H9 (cell line): Measurements from ENCODE around the gene SLC25A42. TPM values are rescaled to one million over a fixed set of nuclear protein-coding genes. Genes with fewer than 3 reads are reported as not detected.

Experiments used
- DNase-seq: peaks from one replicate; pipeline ENCODE4 v3.0.0-alpha.2; 2017
- H2AFZ ChIP-seq: one replicate; pipeline ENCODE4 v1.6.1; 2013; ENCODE audit warnings: mild to moderate bottlenecking, low read length, control low read depth, moderate library complexity
- H2AK5ac ChIP-seq: 2 replicates; pipeline ENCODE4 v1.6.1; 2013; ENCODE audit warnings: low read length, control low read depth, mixed read lengths; ENCODE audit not compliant: insufficient read length
- H2BK120ac ChIP-seq: one replicate; pipeline ENCODE4 v1.6.1; 2013; ENCODE audit warnings: low read depth, mild to moderate bottlenecking, low read length, control low read depth, inconsistent platforms; ENCODE audit not compliant: poor library complexity, severe bottlenecking
- H2BK12ac ChIP-seq: 2 replicates; pipeline ENCODE4 v1.6.1; 2013; ENCODE audit warnings: low read length, control low read depth, mixed read lengths, low read depth; ENCODE audit not compliant: insufficient read length
- H2BK15ac ChIP-seq: 2 replicates; pipeline ENCODE4 v1.6.1; 2013; ENCODE audit warnings: low read depth, low read length, control low read depth
- H2BK20ac ChIP-seq: one replicate; pipeline ENCODE4 v1.6.1; 2013; ENCODE audit warnings: low read depth, mild to moderate bottlenecking, low read length, control low read depth, inconsistent platforms; ENCODE audit not compliant: poor library complexity, severe bottlenecking
- H2BK5ac ChIP-seq: 2 replicates; pipeline ENCODE4 v1.6.1; 2013; ENCODE audit warnings: low read length, control low read depth, mixed read lengths; ENCODE audit not compliant: insufficient read length
- H3K14ac ChIP-seq: 2 replicates; pipeline ENCODE4 v1.6.1; 2013; ENCODE audit warnings: low read length, control low read depth; ENCODE audit not compliant: insufficient read depth
- H3K18ac ChIP-seq: 2 replicates; pipeline ENCODE4 v1.6.1; 2013; ENCODE audit warnings: low read depth, mild to moderate bottlenecking, mixed read lengths, low read length, control low read depth; ENCODE audit not compliant: insufficient read length
- H3K23ac ChIP-seq: 2 replicates; pipeline ENCODE4 v1.6.1; 2013; ENCODE audit warnings: low read length, control low read depth, mixed read lengths, low read depth; ENCODE audit not compliant: insufficient read length
- H3K23me2 ChIP-seq: 2 replicates; pipeline ENCODE4 v1.6.1; 2013; ENCODE audit warnings: low read depth, mild to moderate bottlenecking, mixed read lengths, low read length, control low read depth; ENCODE audit not compliant: insufficient read length, poor library complexity, severe bottlenecking
- H3K27ac ChIP-seq: 2 replicates; pipeline ENCODE4 v1.5.1; 2013; ENCODE audit warnings: low read length, control low read depth, mixed read lengths, low read depth; ENCODE audit not compliant: insufficient read length
- H3K27me3 ChIP-seq: 2 replicates; pipeline ENCODE4 v1.6.1; 2013; ENCODE audit warnings: low read length, control low read depth, inconsistent platforms; ENCODE audit not compliant: insufficient read depth
- H3K4ac ChIP-seq: 2 replicates; pipeline ENCODE4 v1.6.1; 2013; ENCODE audit warnings: low read depth, mild to moderate bottlenecking, control low read depth, inconsistent platforms, low read length, moderate library complexity
- H3K4me1 ChIP-seq: 2 replicates; pipeline ENCODE4 v1.6.1; 2013; ENCODE audit warnings: low read length, control low read depth, inconsistent platforms; ENCODE audit not compliant: insufficient read depth
- H3K4me2 ChIP-seq: 2 replicates; pipeline ENCODE4 v1.6.1; 2013; ENCODE audit warnings: low read length, control low read depth, mixed read lengths; ENCODE audit not compliant: insufficient read length, insufficient read depth
- H3K56ac ChIP-seq: 2 replicates; pipeline ENCODE4 v1.6.1; 2013; ENCODE audit warnings: low read depth, mild to moderate bottlenecking, mixed read lengths, low read length, control low read depth; ENCODE audit not compliant: insufficient read length
- H3K79me1 ChIP-seq: 2 replicates; pipeline ENCODE4 v1.6.1; 2013; ENCODE audit warnings: low read depth, mild to moderate bottlenecking, moderate library complexity, low read length, control low read depth, inconsistent platforms; ENCODE audit not compliant: insufficient read depth, poor library complexity, severe bottlenecking
- H3K79me2 ChIP-seq: 2 replicates; pipeline ENCODE4 v1.6.1; 2013; ENCODE audit warnings: low read length, control low read depth, inconsistent platforms; ENCODE audit not compliant: insufficient read depth
- H3K9ac ChIP-seq: 2 replicates; pipeline ENCODE4 v1.6.1; 2013; ENCODE audit warnings: low read length, control low read depth, mixed read lengths; ENCODE audit not compliant: insufficient read length; ENCODE audit errors: extremely low read depth
- H3K9me3 ChIP-seq: one replicate; pipeline ENCODE4 v1.6.1; 2013; ENCODE audit warnings: low read depth, low read length, inconsistent platforms; ENCODE audit not compliant: control insufficient read depth
- H3T11ph ChIP-seq: one replicate; pipeline ENCODE4 v1.6.1; 2013; ENCODE audit warnings: mild to moderate bottlenecking, low read length, control low read depth, inconsistent platforms
- H4K20me1 ChIP-seq: one replicate; pipeline ENCODE4 v1.6.1; 2013; ENCODE audit not compliant: control insufficient read depth, insufficient read length, insufficient read depth
- H4K5ac ChIP-seq: 2 replicates; pipeline ENCODE4 v1.6.1; 2013; ENCODE audit warnings: low read depth, mild to moderate bottlenecking, mixed read lengths, low read length, control low read depth; ENCODE audit not compliant: insufficient read length
- H4K8ac ChIP-seq: replicated peaks from 2 replicates; pipeline ENCODE4 v1.6.1; 2013; ENCODE audit warnings: low read length, control low read depth, mixed read lengths, low read depth; ENCODE audit not compliant: insufficient read length
- H4K91ac ChIP-seq: 2 replicates; pipeline ENCODE4 v1.6.1; 2013; ENCODE audit warnings: low read depth, mild to moderate bottlenecking, moderate library complexity, mixed read lengths, low read length, control low read depth; ENCODE audit not compliant: insufficient read length
- H3K27ac Mint-ChIP-seq, 3 experiments: 2 replicates in 2 of 3; 3 replicates in 1 of 3; pipeline ENCODE4 v1.8.0; 2020 to 2021; ENCODE audit warnings: mixed read lengths in 3 of 3, mild to moderate bottlenecking in 1 of 3, moderate library complexity in 1 of 3
- H3K27me3 Mint-ChIP-seq: 2 replicates; pipeline ENCODE4 v1.8.0; 2021; ENCODE audit warnings: low read depth, mild to moderate bottlenecking, moderate library complexity, mixed read lengths
- H3K36me3 Mint-ChIP-seq, 3 experiments: 2 replicates in 2 of 3; 3 replicates in 1 of 3; pipeline ENCODE4 v1.8.0; 2020 to 2021; ENCODE audit warnings: low read depth in 3 of 3, mixed read lengths in 3 of 3; ENCODE audit not compliant: insufficient read depth in 1 of 3
- H3K4me1 Mint-ChIP-seq, 2 experiments: 2 replicates each; pipeline ENCODE4 v1.8.0; 2020; ENCODE audit warnings: mixed read lengths in 2 of 2
- H3K4me3 Mint-ChIP-seq, 2 experiments: 2 replicates in 1 of 2; 3 replicates in 1 of 2; pipeline ENCODE4 v1.8.0; 2020 to 2021; ENCODE audit warnings: mild to moderate bottlenecking in 2 of 2, mixed read lengths in 2 of 2, moderate library complexity in 1 of 2
- H3K9me3 Mint-ChIP-seq, 2 experiments: 2 replicates in 1 of 2; 3 replicates in 1 of 2; pipeline ENCODE4 v1.8.0; 2020; ENCODE audit warnings: mild to moderate bottlenecking in 2 of 2, mixed read lengths in 2 of 2, moderate library complexity in 1 of 2
- CTCF ChIP-seq: fragments of 200-600 bp; sonication (generic); conservative IDR thresholded peaks from 3 replicates; pipeline ENCODE4 v1.8.0; 2021; ENCODE audit warnings: antibody characterized with exemption, mild to moderate bottlenecking
- WGBS: extraction: QIAGEN DNeasy Blood & Tissue Kit; methylation state at CpG from one replicate; pipeline ENCODE4 v1.1.7; 2013; ENCODE audit warnings: missing lambda C conversion rate, low lambda C conversion rate, mixed read lengths; ENCODE audit not compliant: insufficient read length; ENCODE audit errors: extremely low coverage; 5-methylcytosine and 5-hydroxymethylcytosine counted together
- total RNA-seq: library from RNA; stranded (reverse); gene quantifications from 2 replicates; pipeline ENCODE4 v1.2.1, GENCODE V29; 2021

SLC25A42 gene
- total RNA-seq, 1 experiment from 2014 or later: 3.6 TPM

- Mint-ChIP-seq H3K4me1 (peaks cover 3% of the 10 kb centered on the region in 2 experiments; a peak in 2 of 4 replicates), H3K4me3 (no peak overlapping the region), H3K27ac (no peak overlapping the region), H3K9me3 (no peaks in the 10 kb centered on the region), H3K36me3 (no peaks in the 10 kb centered on the region; a peak in 1 of 7 replicates), H3K27me3 (peaks cover 76% of the 10 kb centered on the region)
- no peak overlapping the region for H4K5ac ChIP-seq
- no peak overlapping the region for H3K23ac ChIP-seq
- no peak overlapping the region for H3K14ac ChIP-seq
- no peak overlapping the region for H3T11ph ChIP-seq
- H4K20me1 ChIP-seq: no peaks in the 10 kb centered on the region
- H3K23me2 ChIP-seq: no peaks in the 10 kb centered on the region
- H3K9me3 ChIP-seq: no peaks in the 10 kb centered on the region
- no peaks in the 10 kb centered on the region for H3K4me1 ChIP-seq
- H4K91ac ChIP-seq: no peak overlapping the region
- H2BK15ac ChIP-seq: no peak overlapping the region
- no peak for TF ChIP-seq CTCF
- H2BK20ac ChIP-seq: no peak overlapping the region
- H2AK5ac ChIP-seq: no peak overlapping the region
- no peak overlapping the region for H2BK12ac ChIP-seq
- no peak overlapping the region for H3K9ac ChIP-seq
- H3K4me2 ChIP-seq: no peak overlapping the region
- no peak overlapping the region for H3K56ac ChIP-seq
- H2BK5ac ChIP-seq: no peak overlapping the region
- no CpG with 5 or more reads among the region's 6 CpGs for WGBS
- no peak for DNase-seq
- no peaks in the 10 kb centered on the region for H3K79me2 ChIP-seq
- no peaks in the 10 kb centered on the region; the same call in 1 of the 2 replicates for H3K27me3 ChIP-seq
- H2BK120ac ChIP-seq: no peak overlapping the region
- H3K27ac ChIP-seq: no peak overlapping the region
- H3K79me1 ChIP-seq: no peaks in the 10 kb centered on the region
- H2AFZ ChIP-seq: no peak overlapping the region
- H4K8ac ChIP-seq: no peak overlapping the region
- no peak overlapping the region for H3K18ac ChIP-seq
- no peak overlapping the region for H3K4ac ChIP-seq
Measured at GRCh38 chr19:19078801-19079200, 15.0 kb downstream of the SLC25A42 start.
